Measurements from ENCODE around the gene TRIM72. TPM values are rescaled to one million over a fixed set of nuclear protein-coding genes. Genes with fewer than 3 reads are reported as not detected.
A peak's percentile ranks its signal among the peaks of the same experiment; 100 is the strongest.
"Not testable (repeated sequence)": the region's sequence is repeated elsewhere in the genome, so short reads cannot be mapped to it uniquely, and the experiment has no call there.

Gene TRIM72, protein sequence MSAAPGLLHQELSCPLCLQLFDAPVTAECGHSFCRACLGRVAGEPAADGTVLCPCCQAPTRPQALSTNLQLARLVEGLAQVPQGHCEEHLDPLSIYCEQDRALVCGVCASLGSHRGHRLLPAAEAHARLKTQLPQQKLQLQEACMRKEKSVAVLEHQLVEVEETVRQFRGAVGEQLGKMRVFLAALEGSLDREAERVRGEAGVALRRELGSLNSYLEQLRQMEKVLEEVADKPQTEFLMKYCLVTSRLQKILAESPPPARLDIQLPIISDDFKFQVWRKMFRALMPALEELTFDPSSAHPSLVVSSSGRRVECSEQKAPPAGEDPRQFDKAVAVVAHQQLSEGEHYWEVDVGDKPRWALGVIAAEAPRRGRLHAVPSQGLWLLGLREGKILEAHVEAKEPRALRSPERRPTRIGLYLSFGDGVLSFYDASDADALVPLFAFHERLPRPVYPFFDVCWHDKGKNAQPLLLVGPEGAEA
- under 1 TPM in 1 of 2 experiments, not detected in 1; 0.04 TPM for total RNA-seq

- Mint-ChIP-seq H3K27ac (no peak within 1 kb of the TSS), H3K4me3 (peak within 1 kb of the TSS; percentile 52), H3K36me3 (ENCODE audit: low read depth) (no peaks in the 10 kb centered on the region), H3K27me3 (peaks cover 44% of the 10 kb centered on the region), H3K9me3 (ENCODE audit: low read depth) (no peaks in the 10 kb centered on the region), H3K4me1 (peaks cover 23% of the 10 kb centered on the region)
- ATAC-seq (no peak), DNase-seq (no peak)
- CTCF ChIA-PET: interaction anchor here (1.0 kb wide), 1 partner anchor 71 kb away, joined by 3 read pairs; no protein-coding TSS in a partner anchor
- POLR2A ChIA-PET: interaction anchor here (0.6 kb wide), 1 partner anchor 14 kb away, joined by 3 read pairs; no protein-coding TSS in a partner anchor
- intact Hi-C loops (cut with DNase I, micrococcal nuclease): loop anchor here in 1 of 2 experiments (10.0 kb wide), 4 partner anchors 51 to 651 kb away; partner anchors contain the start of gene ITGAX
These were observed at the start of gene TRIM72 for GRCh38 chr16:31213877-31214707. Gene TRIM72 (plus strand): TSS chr16:31214119. CDS start chr16:31214739, 620 bp downstream.

DNA sequence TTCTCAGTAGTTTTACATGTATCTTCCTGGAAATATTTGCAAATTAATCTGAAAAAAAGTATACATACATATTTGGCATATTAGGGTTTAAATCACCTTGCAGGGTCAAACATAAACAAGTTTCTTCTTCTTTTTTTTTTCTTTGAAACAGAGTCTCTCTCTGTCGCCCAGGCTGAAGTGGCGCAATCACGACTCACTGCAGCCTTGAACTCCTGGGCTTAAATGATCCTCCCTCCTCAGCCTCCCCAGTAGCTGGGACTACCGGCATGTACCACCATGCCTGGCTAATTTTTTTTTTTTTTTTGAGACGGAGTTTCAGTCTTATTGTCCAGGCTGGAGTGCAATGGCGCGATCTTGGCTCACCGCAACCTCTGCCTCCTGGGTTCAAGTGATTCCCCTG, 46.6 kb upstream of the TRIM72 start:
- ATAC-seq (no peak), DNase-seq (no peak)
- Mint-ChIP-seq H3K36me3 (ENCODE audit: low read depth) (no peaks in the 10 kb centered on the region), H3K9me3 (ENCODE audit: low read depth) (no peaks in the 10 kb centered on the region), H3K4me1 (no peaks in the 10 kb centered on the region), H3K27ac (no peak overlapping the region), H3K4me3 (no peak overlapping the region), H3K27me3 (no peaks in the 10 kb centered on the region)
- intact Hi-C loops (cut with DNase I, micrococcal nuclease): loop anchor here in 1 of 2 experiments (2.0 kb wide), 1 partner anchor 21 kb away; no protein-coding TSS in a partner anchor
- ChIA-PET CTCF (interaction anchor here (1.1 kb wide), 1 partner anchor 11 kb away, joined by 4 read pairs; no protein-coding TSS in a partner anchor), POLR2A (interaction anchor here (0.6 kb wide), 1 partner anchor 10 kb away, joined by 10 read pairs; no protein-coding TSS in a partner anchor)

DNA sequence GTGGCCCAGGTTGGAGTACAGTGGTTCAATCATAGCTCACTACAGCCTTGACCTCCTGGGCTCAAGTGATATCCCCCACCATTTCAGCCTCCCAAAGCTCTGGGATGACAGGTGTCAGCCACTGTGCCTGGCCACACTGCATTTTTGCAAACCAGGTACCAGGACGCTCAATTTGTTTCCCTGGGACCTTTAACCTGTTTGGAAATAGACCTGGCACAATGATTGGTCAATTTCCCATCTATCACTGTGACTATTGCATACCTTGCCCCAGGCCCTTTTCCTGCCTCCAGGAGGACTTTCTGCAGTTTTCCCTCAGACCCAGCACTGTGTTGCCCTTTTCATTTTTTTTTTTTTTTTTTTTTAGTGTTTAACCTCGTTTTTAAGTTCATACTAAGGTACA, 45.1 kb upstream of the TRIM72 start:
- no peaks in the 10 kb centered on the region for H3K9me3 Mint-ChIP-seq (ENCODE audit: low read depth)
- H3K4me1 Mint-ChIP-seq: no peaks in the 10 kb centered on the region
- ChIA-PET POLR2A (no interaction called here), CTCF (no interaction called here)
- no peak overlapping the region for H3K4me3 Mint-ChIP-seq
- intact Hi-C loops (cut with DNase I, micrococcal nuclease): no loop called here
- H3K27me3 Mint-ChIP-seq: no peaks in the 10 kb centered on the region
- DNase-seq (no peak), ATAC-seq (no peak)
- H3K27ac Mint-ChIP-seq: no peak overlapping the region
- no peaks in the 10 kb centered on the region for H3K36me3 Mint-ChIP-seq (ENCODE audit: low read depth)

- DNase-seq; H3K9me3 Mint-ChIP-seq (ENCODE audit: low read depth); H3K27ac Mint-ChIP-seq; CTCF ChIA-PET; H3K27me3 Mint-ChIP-seq; POLR2A ChIA-PET; H3K4me1 Mint-ChIP-seq; H3K36me3 Mint-ChIP-seq (ENCODE audit: low read depth); ATAC-seq; intact Hi-C loops (cut with DNase I, micrococcal nuclease); H3K4me3 Mint-ChIP-seq: not testable (repeated sequence)
These were observed 43.9 kb upstream of the TRIM72 start for GRCh38 chr16:31170048-31170447.

GRCh38 chr16:31177136-31177535, 36.8 kb upstream of the TRIM72 start:
- peaks cover 25% of the 10 kb centered on the region for H3K4me1 Mint-ChIP-seq
- intact Hi-C loops (cut with DNase I, micrococcal nuclease): loop anchor here (1.0 to 5.0 kb wide), 4 partner anchors 18 to 70 kb away; partner anchors contain the start of gene BCKDK (in 1 of the 2)
- ChIA-PET POLR2A (interaction anchor here (0.7 to 1.9 kb wide), 4 partner anchors 9 to 81 kb away, joined by 3 to 15 read pairs (median 4); no protein-coding TSS in a partner anchor), CTCF (interaction anchor here (0.6 to 4.3 kb wide), 6 partner anchors 17 to 284 kb away, joined by 3 to 23 read pairs (median 3); no protein-coding TSS in a partner anchor)
- H3K4me3 Mint-ChIP-seq: peak overlapping the region; percentile 30
- ATAC-seq: peak; percentile 17
- peaks cover 20% of the 10 kb centered on the region for H3K36me3 Mint-ChIP-seq (ENCODE audit: low read depth)
- H3K9me3 Mint-ChIP-seq (ENCODE audit: low read depth): no peaks in the 10 kb centered on the region
- DNase-seq: peak; percentile 77
- H3K27ac Mint-ChIP-seq: peak overlapping the region; percentile 83
- H3K27me3 Mint-ChIP-seq: no peaks in the 10 kb centered on the region

DNA sequence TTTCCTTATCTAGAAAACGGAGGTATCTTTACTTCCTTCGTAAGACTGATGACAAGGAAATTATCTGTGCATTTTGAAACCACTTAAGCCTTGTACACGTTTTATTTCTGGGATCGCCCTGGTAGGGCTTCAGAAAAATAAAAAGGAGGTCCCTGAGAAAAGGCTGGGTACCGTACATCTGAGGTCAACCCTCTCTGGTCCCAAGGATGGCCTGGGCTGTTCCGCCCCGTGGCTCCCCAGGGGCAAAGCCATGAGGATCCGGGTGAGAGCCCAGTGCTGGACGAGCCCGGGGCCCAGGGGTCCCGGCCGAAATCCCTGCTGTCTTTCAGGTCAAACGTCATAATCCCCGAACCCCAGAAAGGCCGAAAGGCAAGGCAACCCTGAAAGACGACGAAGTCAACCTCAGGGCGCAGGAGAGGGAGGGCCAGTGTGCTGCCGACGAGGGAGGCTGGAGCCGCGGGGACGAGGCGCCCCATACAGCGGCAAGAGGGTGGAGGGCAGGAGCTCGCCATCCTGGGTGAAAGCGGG, 34.6 kb upstream of the TRIM72 start:
- H3K4me1 Mint-ChIP-seq: peaks cover 46% of the 10 kb centered on the region
- peaks cover 40% of the 10 kb centered on the region for H3K36me3 Mint-ChIP-seq (ENCODE audit: low read depth)
- POLR2A ChIA-PET: interaction anchor here (0.6 to 2.5 kb wide), 21 partner anchors 10 to 698 kb away, joined by 3 to 38 read pairs (median 5); partner anchors contain the start of genes ARMC5, BCKDK, ITGAX and KAT8
- DNase-seq (no peak), ATAC-seq (peak; percentile 4)
- no peaks in the 10 kb centered on the region for H3K9me3 Mint-ChIP-seq (ENCODE audit: low read depth)
- H3K27me3 Mint-ChIP-seq: no peaks in the 10 kb centered on the region
- H3K27ac Mint-ChIP-seq: peak overlapping the region; percentile 99
- CTCF ChIA-PET: interaction anchor here (4.3 kb wide), 1 partner anchor 37 kb away, joined by 23 read pairs; no protein-coding TSS in a partner anchor
- H3K4me3 Mint-ChIP-seq: peak overlapping the region; percentile 95
- intact Hi-C loops (cut with DNase I, micrococcal nuclease): loop anchor here (1.0 to 5.0 kb wide), 6 partner anchors 37 to 280 kb away; partner anchors contain the start of genes ARMC5 (in 1 of the 2), BCKDK (in 1 of the 2), KAT8 (in 1 of the 2) and VKORC1 (in 1 of the 2)

GRCh38 chr16:31179747-31180459, 34.0 kb upstream of the TRIM72 start, which contains the start of gene FUS:
Gene FUS (plus strand): TSS chr16:31180139. CDS start chr16:31180215, 76 bp downstream.
- Mint-ChIP-seq H3K9me3 (ENCODE audit: low read depth) (no peaks in the 10 kb centered on the region), H3K27me3 (no peaks in the 10 kb centered on the region), H3K4me3 (peak within 1 kb of the TSS; percentile 95), H3K4me1 (peaks cover 51% of the 10 kb centered on the region), H3K27ac (peak within 1 kb of the TSS; percentile 99), H3K36me3 (ENCODE audit: low read depth) (peaks cover 46% of the 10 kb centered on the region)
- CTCF ChIA-PET: interaction anchor here (0.6 to 4.3 kb wide), 2 partner anchors 38 to 533 kb away, joined by 3 to 23 read pairs; a partner anchor contains a TSS
- ATAC-seq (peak; percentile 56), DNase-seq (peak; percentile 94)
- intact Hi-C loops (cut with DNase I, micrococcal nuclease): loop anchor here (1.0 to 10.0 kb wide), 17 partner anchors 38 to 805 kb away; partner anchors contain the start of genes ARMC5 (in 2 of the 2), BCKDK (in 2 of the 2), KAT8 (in 2 of the 2) and FBRS (in 1 of the 2)
- POLR2A ChIA-PET: interaction anchor here (0.6 to 2.5 kb wide), 31 partner anchors 10 to 698 kb away, joined by 3 to 38 read pairs (median 5); partner anchors contain the start of genes ARMC5, BCKDK, ITGAX and KAT8

- peak overlapping the region; percentile 99 for H3K27ac Mint-ChIP-seq
- ATAC-seq (no peak), DNase-seq (peak; percentile 58)
- peak overlapping the region; percentile 95 for H3K4me3 Mint-ChIP-seq
- peaks cover 60% of the 10 kb centered on the region for H3K36me3 Mint-ChIP-seq (ENCODE audit: low read depth)
- intact Hi-C loops (cut with DNase I, micrococcal nuclease): loop anchor here in 1 of 2 experiments (2.0 to 10.0 kb wide), 3 partner anchors 72 to 806 kb away; partner anchors contain the start of genes BCKDK, MYL11 and TBC1D10B
- no peaks in the 10 kb centered on the region for H3K27me3 Mint-ChIP-seq
- no peaks in the 10 kb centered on the region for H3K9me3 Mint-ChIP-seq (ENCODE audit: low read depth)
- ChIA-PET CTCF (no interaction called here), POLR2A (interaction anchor here (0.5 to 2.9 kb wide), 13 partner anchors 8 to 696 kb away, joined by 3 to 38 read pairs (median 6); partner anchors contain the start of genes ARMC5, KAT8, ZNF646 and ZNF668)
- H3K4me1 Mint-ChIP-seq: peaks cover 64% of the 10 kb centered on the region
These were observed 32.7 kb upstream of the TRIM72 start for GRCh38 chr16:31181102-31181830.

DNA sequence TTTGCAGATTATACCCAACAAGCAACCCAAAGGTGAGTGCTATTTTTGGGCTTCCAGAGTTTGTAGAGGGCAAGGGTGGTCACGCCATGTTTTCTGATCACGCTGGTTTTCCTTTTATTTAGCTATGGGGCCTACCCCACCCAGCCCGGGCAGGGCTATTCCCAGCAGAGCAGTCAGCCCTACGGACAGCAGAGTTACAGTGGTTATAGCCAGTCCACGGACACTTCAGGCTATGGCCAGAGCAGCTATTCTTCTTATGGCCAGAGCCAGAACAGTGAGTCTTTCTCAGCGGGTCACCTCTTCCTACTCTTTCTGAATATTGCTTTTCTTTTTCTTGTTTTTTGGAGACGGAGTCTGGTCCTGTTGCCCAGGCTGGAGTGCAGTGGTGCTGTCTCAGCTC, 31.5 kb upstream of the TRIM72 start:
- DNase-seq (no peak), ATAC-seq (no peak)
- intact Hi-C loops (cut with DNase I, micrococcal nuclease): loop anchor here (2.0 to 10.0 kb wide), 3 partner anchors 14 to 808 kb away; partner anchors contain the start of genes MYL11 (in 1 of the 2) and TBC1D10B (in 1 of the 2)
- Mint-ChIP-seq H3K4me3 (peak overlapping the region; percentile 95), H3K36me3 (ENCODE audit: low read depth) (peaks cover 71% of the 10 kb centered on the region), H3K27me3 (no peaks in the 10 kb centered on the region), H3K27ac (peak overlapping the region; percentile 78), H3K9me3 (ENCODE audit: low read depth) (no peaks in the 10 kb centered on the region), H3K4me1 (peaks cover 68% of the 10 kb centered on the region)
- ChIA-PET POLR2A (interaction anchor here (0.7 to 2.9 kb wide), 8 partner anchors 9 to 235 kb away, joined by 3 to 16 read pairs (median 4); partner anchors contain the start of gene KAT8), CTCF (interaction anchor here (1.1 kb wide), 2 partner anchors 41 to 260 kb away, joined by 3 to 4 read pairs; partner anchors contain the start of gene ZNF843)
